IMR-90 (cell line): ENCODE data around the gene MERTK. TPM values are rescaled to one million over a fixed set of nuclear protein-coding genes. Genes with fewer than 3 reads are reported as not detected.

Source experiments
- ATAC-seq: fragments of 200-7000 bp; cut with Tn5 transposase; 2 replicates; pipeline ENCODE4 v1.9.1; 2020; ENCODE audit warnings: low read depth, mild to moderate bottlenecking, moderate library complexity
- BruUV-seq: library from RNA; stranded (reverse); fragments of 400-500 nt; replicated peaks from 2 replicates; lab custom pipeline; 2021; lab: Mats Ljungman, UMichigan
- CTCF ChIA-PET: fragments of 300-600 bp; formaldehyde crosslinking; extraction: SDS; loops from one replicate; lab custom pipeline; 2021; ENCODE audit warnings: antibody characterized with exemption; lab: Yijun Ruan, JAX
- POLR2A ChIA-PET: fragments of 300-600 bp; sonication (Branson Sonifier 250); formaldehyde crosslinking; loops from one replicate; lab custom pipeline; 2022; ENCODE audit warnings: antibody characterized with exemption; ENCODE audit not compliant: unreplicated experiment; lab: Charles Lee
- DNase-seq: peaks from one replicate; pipeline ENCODE4 v3.0.0; 2013
- H2AFZ ChIP-seq: replicated peaks from 2 replicates; pipeline ENCODE3; 2013; ENCODE audit warnings: low read length, mild to moderate bottlenecking; ENCODE audit not compliant: poor library complexity
- H2AK5ac ChIP-seq: 2 replicates; pipeline ENCODE4 v1.6.1; 2013; ENCODE audit warnings: low read depth, low read length, inconsistent platforms
- H2AK9ac ChIP-seq: replicated peaks from 2 replicates; pipeline ENCODE3; 2013; ENCODE audit warnings: mild to moderate bottlenecking, low read depth, low read length, moderate library complexity; ENCODE audit not compliant: poor library complexity
- H2BK120ac ChIP-seq: 2 replicates; pipeline ENCODE4 v1.6.1; 2013; ENCODE audit warnings: low read depth, low read length, inconsistent platforms
- H2BK15ac ChIP-seq: 3 replicates; pipeline ENCODE4 v1.6.1; 2013; ENCODE audit warnings: low read depth, low read length, inconsistent platforms
- H2BK20ac ChIP-seq: 2 replicates; pipeline ENCODE4 v1.6.1; 2013; ENCODE audit warnings: low read depth, mild to moderate bottlenecking, inconsistent platforms, low read length, moderate library complexity
- H2BK5ac ChIP-seq: 2 replicates; pipeline ENCODE4 v1.6.1; 2013; ENCODE audit warnings: mild to moderate bottlenecking, low read depth, low read length, inconsistent platforms; ENCODE audit not compliant: poor library complexity, severe bottlenecking
- H3K14ac ChIP-seq: replicated peaks from 2 replicates; pipeline ENCODE4 v1.6.1; 2013; ENCODE audit warnings: low read depth, low read length, inconsistent platforms
- H3K18ac ChIP-seq: 2 replicates; pipeline ENCODE4 v1.6.1; 2013; ENCODE audit warnings: low read depth, low read length, control low read depth
- H3K23ac ChIP-seq: 2 replicates; pipeline ENCODE4 v1.6.1; 2013; ENCODE audit warnings: low read depth, low read length, inconsistent platforms
- H3K27ac ChIP-seq: 2 replicates; pipeline ENCODE4 v1.5.1; 2013; ENCODE audit warnings: mild to moderate bottlenecking, control low read depth, low read length; ENCODE audit not compliant: insufficient read depth
- H3K27me3 ChIP-seq: 2 replicates; pipeline ENCODE4 v1.6.1; 2013; ENCODE audit warnings: low read length; ENCODE audit not compliant: control insufficient read depth, insufficient read depth
- H3K36me3 ChIP-seq: 2 replicates; pipeline ENCODE4 v1.6.1; 2013; ENCODE audit warnings: low read length, mixed read lengths; ENCODE audit not compliant: control insufficient read depth, insufficient read depth
- H3K4ac ChIP-seq: 2 replicates; pipeline ENCODE4 v1.6.1; 2013; ENCODE audit warnings: low read depth, low read length, inconsistent platforms
- H3K4me1 ChIP-seq: 2 replicates; pipeline ENCODE4 v1.6.1; 2013; ENCODE audit warnings: low read length, mixed read lengths; ENCODE audit not compliant: control insufficient read depth, insufficient read depth
- H3K4me2 ChIP-seq: 2 replicates; pipeline ENCODE4 v1.6.1; 2013; ENCODE audit warnings: low read depth, mild to moderate bottlenecking, control low read depth, low read length, moderate library complexity
- H3K4me3 ChIP-seq: 2 replicates; pipeline ENCODE4 v1.5.1; 2013; ENCODE audit warnings: low read depth, mild to moderate bottlenecking, control low read depth, low read length, moderate library complexity; ENCODE audit not compliant: insufficient read depth
- H3K56ac ChIP-seq: 2 replicates; pipeline ENCODE4 v1.6.1; 2013; ENCODE audit warnings: low read length, inconsistent platforms; ENCODE audit not compliant: insufficient read depth; ENCODE audit errors: extremely low read depth
- H3K79me1 ChIP-seq, 2 experiments: 2 replicates each; pipeline ENCODE4 v1.6.1; 2013; ENCODE audit warnings: low read length in 2 of 2, inconsistent platforms in 1 of 2, low read depth in 1 of 2
- H3K9ac ChIP-seq: 2 replicates; pipeline ENCODE4 v1.6.1; 2013; ENCODE audit warnings: low read depth, low read length, control low read depth
- H3K9me1 ChIP-seq: 2 replicates; pipeline ENCODE4 v1.6.1; 2013; ENCODE audit warnings: low read length, inconsistent platforms; ENCODE audit not compliant: insufficient read depth
- H3K9me3 ChIP-seq: 2 replicates; pipeline ENCODE4 v1.6.1; 2013; ENCODE audit warnings: low read length; ENCODE audit not compliant: control insufficient read depth, insufficient read depth
- H4K20me1 ChIP-seq: 2 replicates; pipeline ENCODE4 v1.6.1; 2013; ENCODE audit warnings: low read length, inconsistent platforms; ENCODE audit not compliant: insufficient read depth
- H4K5ac ChIP-seq: 2 replicates; pipeline ENCODE4 v1.6.1; 2013; ENCODE audit warnings: mild to moderate bottlenecking, low read depth, low read length, control low read depth
- H4K8ac ChIP-seq, 2 experiments: 2 replicates each; pipeline ENCODE4 v1.6.1; 2013; ENCODE audit warnings: low read depth in 2 of 2, low read length in 2 of 2, control low read depth in 1 of 2, inconsistent platforms in 1 of 2
- H4K91ac ChIP-seq: 2 replicates; pipeline ENCODE4 v1.6.1; 2013; ENCODE audit warnings: low read depth, low read length, inconsistent platforms; ENCODE audit not compliant: insufficient read depth
- BHLHE40 ChIP-seq: fragments of 150-350 bp; IDR thresholded peaks from 2 replicates; pipeline ENCODE4 v1.6.1; 2016; ENCODE audit warnings: mild to moderate bottlenecking, low read depth, low read length
- CHD1 ChIP-seq: IDR thresholded peaks from 2 replicates; pipeline ENCODE4 v1.6.1; 2012; ENCODE audit warnings: low read depth, low read length, improper control_type of control experiment
- ELK1 ChIP-seq: fragments of 150-350 bp; IDR thresholded peaks from 2 replicates; pipeline ENCODE4 v1.6.1; 2016; ENCODE audit warnings: low read depth, mild to moderate bottlenecking, low read length, moderate library complexity, borderline replicate concordance
- MXI1 ChIP-seq: IDR thresholded peaks from 2 replicates; pipeline ENCODE4 v1.6.1; 2012; ENCODE audit warnings: low read depth, mild to moderate bottlenecking, low read length, moderate library complexity, borderline replicate concordance
- RAD21 ChIP-seq: IDR thresholded peaks from 2 replicates; pipeline ENCODE4 v1.6.1; 2012; ENCODE audit warnings: low read length, improper control_type of control experiment
- RCOR1 ChIP-seq: IDR thresholded peaks from 2 replicates; pipeline ENCODE4 v1.6.1; 2012; ENCODE audit warnings: mild to moderate bottlenecking, low read length, improper control_type of control experiment; ENCODE audit not compliant: insufficient replicate concordance
- WGBS, 2 experiments: methylation state at CpG; one replicate each; pipeline versions ENCODE4 v1.1.5 to v1.1.7; 2013; ENCODE audit warnings: missing lambda C conversion rate in 2 of 2; ENCODE audit not compliant: insufficient read length in 1 of 2; ENCODE audit errors: extremely low coverage in 2 of 2; 5-methylcytosine and 5-hydroxymethylcytosine counted together
- dilution Hi-C: fragments of 300-500 bp; cut with HindIII; formaldehyde crosslinking; loops from one replicate; pipeline ENCODE4 v1.14.3; 2018; ENCODE audit warnings: low sequenced_read_pairs; ENCODE audit not compliant: unreplicated experiment
- in situ Hi-C: fragments of 300-500 bp; cut with MboI; formaldehyde crosslinking; loops from 3 replicates; pipeline ENCODE4 v1.14.3; 2019; ENCODE audit warnings: low sequenced_read_pairs, inconsistent platforms, mixed read lengths
- intact Hi-C: fragments of 100-400 bp; cut with micrococcal nuclease; formaldehyde crosslinking; loops from 2 replicates; pipeline ENCODE4 v1.10.0; 2022
- polyA plus RNA-seq, 3 experiments: library from polyadenylated mRNA; depleted of rRNA; stranded (reverse); fragments of >200 nt; gene quantifications; 2 replicates each; pipeline ENCODE4 v1.2.3, GENCODE V29; 2012; ENCODE audit warnings: low replicate concordance in 1 of 3
- total RNA-seq: library from RNA; depleted of rRNA; stranded (reverse); fragments of >200 nt; gene quantifications from 2 replicates; pipeline ENCODE4 v1.2.3, GENCODE V29; 2012

The MERTK gene
- total and polyA plus RNA-seq, 2 of the 4 experiments (the other 2 are of a cell fraction), result 0.36 to 0.62 TPM

GRCh38 chr2:112005406-112006075 lies 107.1 kb downstream of the MERTK start:
- Histone ChIP-seq H3K18ac (no peak overlapping the region), H3K23ac (no peak overlapping the region), H3K56ac (no peak overlapping the region), H3K4me1 (no peaks in the 10 kb centered on the region), H4K8ac (no peak overlapping the region), H2BK5ac (no peak overlapping the region), H3K27me3 (peaks cover 8% of the 10 kb centered on the region; the same call in 1 of the 2 replicates), H2BK15ac (no peak overlapping the region), H2AFZ (no peak overlapping the region), H2AK9ac (no peak overlapping the region), H3K14ac (no peak overlapping the region), H4K5ac (no peak overlapping the region), H3K4me3 (no peak overlapping the region), H2BK120ac (no peak overlapping the region), H2AK5ac (no peak overlapping the region), H3K9me3 (no peaks in the 10 kb centered on the region), H3K4ac (no peak overlapping the region), H3K79me1 (no peaks in the 10 kb centered on the region), H3K9ac (no peak overlapping the region), H3K4me2 (no peak overlapping the region), H3K36me3 (no peaks in the 10 kb centered on the region), H3K9me1 (no peaks in the 10 kb centered on the region), H4K91ac (no peak overlapping the region), H4K20me1 (no peaks in the 10 kb centered on the region), H3K27ac (no peak overlapping the region), H2BK20ac (no peak overlapping the region)
- no CpG with 5 or more reads among the region's 5 CpGs for WGBS, 2 experiments
- ATAC-seq (no peak), DNase-seq (no peak)
- in situ Hi-C loops, result no loop called here
- ChIA-PET CTCF (no interaction called here), POLR2A (no interaction called here)
- dilution Hi-C loops, result no loop called here
- TF ChIP-seq ELK1 (no peak), RAD21 (no peak), RCOR1 (no peak), BHLHE40 (no peak), MXI1 (no peak), CHD1 (no peak)
- BruUV-seq, result no TSS peak
- intact Hi-C loops, result no loop called here
